Putamen (tissue), 1 donor: ENCODE results near the gene OBI1.

Experiments
- DNase-seq: peaks from one replicate; pipeline ENCODE4 v3.0.0-alpha.2; 2016; ENCODE audit warnings: low spot score

The OBI1 gene

DNA sequence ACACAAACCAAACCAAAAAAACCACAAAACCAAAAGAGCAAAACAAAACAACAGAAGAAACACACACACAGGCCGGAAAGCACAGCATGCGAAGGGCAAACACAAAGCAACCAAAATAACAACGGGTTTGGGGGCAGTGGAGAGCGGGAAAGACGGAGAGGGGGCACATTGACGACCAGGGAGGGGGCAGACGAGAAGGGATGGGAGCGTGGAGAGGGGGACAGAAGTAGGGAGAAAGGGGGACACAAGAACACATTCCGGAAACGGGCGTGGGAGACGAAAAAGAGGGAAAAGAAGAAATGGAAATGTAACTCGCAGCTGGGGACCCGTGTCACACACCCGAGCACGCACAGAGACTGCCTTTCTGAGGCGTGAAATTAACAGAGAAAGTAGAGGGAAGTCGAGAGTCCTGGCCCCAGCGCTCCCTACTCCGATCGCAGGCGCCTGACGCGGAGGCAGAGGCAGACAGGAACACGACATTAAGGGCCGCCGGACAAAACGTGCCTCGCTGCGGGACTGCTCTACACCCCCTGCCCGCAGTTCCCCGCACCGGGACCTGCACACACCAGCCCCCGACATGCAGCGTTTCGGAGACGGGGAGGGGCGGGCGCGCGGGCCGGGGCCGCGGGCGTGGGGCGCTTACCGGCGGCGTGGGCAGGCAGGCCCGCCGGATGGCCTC is 56.3 kb downstream of the OBI1 start:
- DNase-seq, result no peak

DNA sequence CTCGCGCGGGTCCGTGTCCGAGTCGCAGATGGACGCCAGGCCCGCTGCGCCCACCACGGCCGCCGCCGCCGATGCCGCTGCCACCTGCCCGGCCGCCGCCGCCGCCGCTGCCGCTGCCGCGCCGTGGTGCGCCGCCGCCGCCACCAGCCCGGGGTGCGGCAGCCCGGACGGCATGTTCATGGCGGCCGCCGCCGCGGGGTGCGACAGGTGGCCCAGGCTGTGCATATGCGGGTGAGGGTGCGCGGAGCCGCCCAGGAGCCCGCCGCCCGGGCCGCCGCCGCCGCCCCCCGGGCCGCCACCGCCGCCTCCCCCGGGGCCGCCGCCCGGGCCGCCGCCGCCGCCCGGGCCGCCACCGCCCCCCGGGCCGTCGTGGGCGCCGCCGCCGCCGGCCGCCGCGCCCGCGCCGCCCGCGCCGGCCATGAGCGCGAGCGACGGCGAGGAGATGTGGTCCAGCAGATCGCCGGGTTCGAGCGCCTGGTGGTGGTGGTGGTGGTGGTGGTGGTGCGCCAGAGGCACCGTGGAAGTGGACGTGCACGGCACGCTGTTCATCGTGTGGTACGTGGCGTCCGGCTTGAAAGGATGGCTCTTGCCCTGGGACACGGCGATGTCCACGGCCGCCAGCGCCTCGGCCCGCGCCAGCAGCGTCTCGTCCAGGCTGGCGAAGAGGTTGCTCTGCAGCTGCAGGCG is 56.9 kb downstream of the OBI1 start:
- DNase-seq, result no peak

DNA sequence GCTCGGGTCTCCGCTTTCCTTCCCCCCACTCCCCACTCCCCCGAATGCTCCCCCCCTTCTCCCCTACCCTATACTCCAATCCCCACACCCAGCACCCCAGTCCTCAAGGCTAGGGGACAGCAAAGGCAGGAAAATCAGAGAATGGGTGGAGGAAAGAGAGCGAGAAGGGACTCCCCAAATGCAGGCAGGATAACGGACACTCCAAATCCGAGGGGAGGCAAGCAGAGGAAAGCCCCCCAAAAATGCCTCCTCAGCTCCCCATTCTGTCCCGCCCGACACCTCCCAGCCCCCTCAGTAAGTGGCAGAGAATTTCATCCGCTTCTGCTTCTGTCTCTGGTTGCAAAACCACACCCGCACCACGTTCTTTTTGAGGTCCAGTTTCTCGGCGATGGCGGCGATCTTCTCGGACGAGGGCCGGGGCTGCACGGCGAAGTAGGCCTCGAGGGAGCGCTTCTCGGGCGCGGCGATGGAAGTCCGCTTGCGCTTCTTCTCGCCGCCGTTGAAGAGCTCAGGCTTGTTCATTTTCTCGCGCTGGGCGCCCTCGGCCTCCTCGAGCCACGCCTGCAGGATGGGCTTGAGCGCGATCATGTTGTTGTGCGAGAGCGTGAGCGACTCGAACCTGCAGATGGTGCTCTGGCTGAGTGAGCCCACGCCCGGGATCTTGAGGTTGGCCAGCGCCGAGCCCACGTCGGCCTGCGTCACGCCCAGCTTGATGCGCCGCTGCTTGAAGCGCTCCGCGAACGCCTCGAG is 57.7 kb downstream of the OBI1 start:
- DNase-seq, result no peak

DNA sequence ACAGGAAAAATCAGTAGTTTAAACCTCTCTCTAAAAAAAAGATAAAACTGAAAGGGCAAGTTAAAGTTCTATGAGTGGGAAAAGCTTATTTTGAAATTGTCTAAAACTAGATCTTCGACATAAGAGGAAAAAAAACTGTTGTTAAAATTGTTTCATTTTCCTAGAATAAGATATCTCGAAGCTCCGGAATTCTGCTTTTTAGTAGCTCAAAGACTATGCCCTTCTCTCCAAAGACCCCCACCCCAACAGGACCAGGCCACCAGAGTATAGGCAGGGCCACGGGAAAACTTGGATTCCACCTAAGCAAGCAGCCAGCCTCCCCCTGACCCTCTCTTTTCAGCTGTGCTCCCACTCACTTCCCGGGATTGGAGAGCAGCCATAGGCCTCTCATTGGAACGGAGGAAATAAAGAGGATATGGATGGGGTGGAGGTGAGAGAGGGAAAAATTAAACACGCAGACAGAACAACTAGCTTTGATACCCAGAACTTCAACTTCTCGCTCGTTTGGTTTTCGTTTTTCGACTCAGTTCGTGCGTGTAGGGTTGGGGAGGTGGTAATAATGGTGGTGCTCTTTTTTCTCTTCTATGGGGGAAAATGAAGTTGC is 58.6 kb downstream of the OBI1 start:
- no peak for DNase-seq

DNA sequence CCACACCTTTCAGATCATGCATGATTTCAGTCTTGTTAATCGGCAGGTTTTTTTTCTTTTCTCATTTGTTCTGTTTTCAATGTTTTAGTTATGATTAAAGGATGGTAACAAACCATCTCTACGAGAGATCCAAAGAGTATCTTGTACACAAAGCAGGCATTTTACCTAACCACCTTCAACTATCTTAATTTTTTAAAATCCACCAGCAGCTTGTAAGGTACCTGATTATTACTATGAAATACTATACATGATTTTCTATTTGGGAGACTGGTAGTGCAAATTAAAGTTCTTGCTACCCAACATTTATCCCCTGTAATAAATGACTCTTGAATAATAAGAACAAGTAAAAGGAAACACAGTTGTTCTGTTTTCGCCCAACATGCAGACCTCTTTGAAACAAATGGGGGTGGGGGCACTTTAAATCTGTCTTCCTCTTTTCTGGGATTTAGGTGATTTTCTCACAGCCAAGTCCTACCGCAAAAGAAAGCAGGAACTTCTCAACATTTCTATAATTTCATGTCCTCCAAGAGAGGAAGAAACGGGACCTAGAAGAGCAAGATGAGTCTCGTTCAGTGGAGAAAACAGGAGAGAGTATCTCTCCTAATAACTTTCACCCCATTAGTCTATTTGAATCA is 59.2 kb downstream of the OBI1 start:
- no peak for DNase-seq

DNA sequence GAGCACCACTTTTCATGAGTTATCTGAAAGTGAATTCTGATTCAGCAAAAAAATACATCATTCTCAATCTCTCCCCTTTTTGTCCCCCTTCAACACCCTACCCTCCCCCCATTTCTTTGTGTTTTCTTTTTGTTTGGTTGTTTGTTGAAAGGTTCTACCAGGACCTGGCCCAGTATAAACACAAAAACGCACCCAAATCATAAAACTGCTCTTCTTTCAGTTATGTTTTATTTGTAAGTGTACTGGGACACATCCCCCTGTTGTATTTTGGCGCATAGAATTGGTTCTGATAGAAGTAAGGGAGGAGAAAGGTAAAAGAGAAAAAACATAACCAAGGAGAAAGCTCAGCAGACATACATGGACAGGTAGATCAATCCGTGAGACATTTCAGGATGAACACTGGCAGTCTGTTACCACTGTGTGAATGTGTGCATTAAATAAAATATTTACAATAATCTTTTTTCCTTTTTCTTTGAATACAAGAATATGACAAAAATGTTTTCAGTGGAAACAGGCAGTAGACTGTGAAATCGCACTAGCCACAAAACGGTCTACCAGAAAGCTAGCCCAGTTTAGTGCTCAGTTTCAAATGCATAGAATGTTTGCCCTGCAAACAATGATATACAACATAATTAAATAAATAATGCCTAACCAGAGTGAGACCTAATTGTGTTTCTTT is 59.9 kb downstream of the OBI1 start:
- no peak for DNase-seq

DNA sequence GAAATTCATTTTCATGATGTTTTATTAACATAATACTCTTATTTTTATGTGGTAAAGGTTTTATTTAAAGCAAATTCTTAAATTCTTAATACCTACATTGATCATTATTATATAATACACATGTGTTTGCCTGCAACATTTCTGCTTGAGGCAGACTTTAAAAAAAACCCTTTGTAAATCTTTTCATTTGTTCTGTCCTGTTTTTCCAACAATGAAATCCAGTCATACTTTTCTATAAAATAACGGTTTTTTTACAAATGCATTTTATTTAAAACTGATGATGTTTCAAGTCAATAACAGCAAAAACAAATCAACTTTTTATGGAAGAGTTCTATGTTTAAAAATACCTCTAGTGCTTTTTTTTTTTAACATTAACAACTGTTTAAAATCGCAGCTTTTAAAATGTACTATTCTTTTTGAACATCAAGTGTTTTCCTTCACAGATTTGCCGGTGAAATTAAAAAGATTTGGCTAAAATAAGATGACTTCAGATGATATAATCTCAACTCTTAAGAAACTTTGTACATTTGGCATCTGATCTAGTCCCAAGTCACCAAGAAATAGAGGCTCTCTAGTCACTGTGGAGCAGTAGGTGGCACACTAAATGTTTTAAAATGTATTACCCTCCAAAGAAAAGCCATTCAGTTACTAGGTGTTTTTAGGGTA is 60.7 kb downstream of the OBI1 start:
- DNase-seq, result no peak

DNA sequence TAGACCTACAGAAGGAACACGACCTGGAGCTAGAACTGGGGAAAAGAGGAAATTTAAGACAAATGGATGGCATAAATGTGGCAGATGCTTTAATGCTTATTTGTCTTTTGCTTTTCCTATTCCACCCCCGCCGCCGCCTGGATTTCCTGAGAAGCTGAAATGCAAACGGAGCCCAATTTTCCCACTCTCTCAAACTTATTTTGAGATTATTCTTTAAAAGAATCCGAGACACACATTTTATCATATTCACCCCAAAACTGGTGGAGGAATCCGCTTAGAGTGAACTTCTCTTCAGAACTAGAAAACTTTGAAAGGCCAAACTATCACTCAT is 61.4 kb downstream of the OBI1 start:
- no peak for DNase-seq

DNA sequence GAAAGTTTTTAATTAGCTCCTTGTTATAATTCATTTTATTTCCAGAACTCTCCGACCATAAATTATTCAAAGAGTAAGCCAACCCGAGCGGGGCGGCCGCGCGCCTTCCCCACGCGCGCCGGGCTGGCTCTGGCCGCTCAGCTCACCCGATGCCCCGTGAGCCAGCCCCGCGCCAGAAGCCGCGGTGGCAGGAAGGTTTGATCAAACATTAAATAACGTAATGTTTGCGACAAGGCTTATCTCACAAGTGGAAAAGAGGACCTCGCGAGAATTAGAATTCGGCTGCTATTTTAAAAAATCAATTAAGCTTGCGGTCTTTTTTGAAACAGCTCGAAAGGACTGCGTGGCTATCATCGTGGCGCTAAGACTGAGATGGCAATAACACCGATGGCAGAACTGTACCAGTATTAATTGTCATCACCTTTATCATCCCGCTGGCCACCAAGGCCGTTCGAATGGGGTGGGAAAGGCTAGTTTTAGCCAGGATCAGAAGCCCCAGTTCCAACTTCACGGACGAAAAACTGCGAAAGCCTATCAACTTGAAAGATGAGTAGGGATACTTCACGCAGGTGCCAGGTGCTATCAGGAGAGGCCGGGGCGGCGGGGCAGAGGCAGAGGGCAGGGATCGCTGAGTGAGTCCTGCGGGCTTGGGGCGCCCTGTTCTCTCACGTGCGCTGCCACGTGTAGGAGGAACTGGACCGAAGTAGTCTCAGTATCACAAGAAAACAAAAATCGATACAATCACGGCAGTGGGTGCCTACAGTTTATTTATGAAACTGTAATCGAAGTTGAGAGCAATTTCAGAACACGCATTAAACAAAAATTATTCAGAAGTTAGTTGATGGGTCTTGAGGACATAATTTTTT is 62.0 kb downstream of the OBI1 start:
- no peak for DNase-seq

DNA sequence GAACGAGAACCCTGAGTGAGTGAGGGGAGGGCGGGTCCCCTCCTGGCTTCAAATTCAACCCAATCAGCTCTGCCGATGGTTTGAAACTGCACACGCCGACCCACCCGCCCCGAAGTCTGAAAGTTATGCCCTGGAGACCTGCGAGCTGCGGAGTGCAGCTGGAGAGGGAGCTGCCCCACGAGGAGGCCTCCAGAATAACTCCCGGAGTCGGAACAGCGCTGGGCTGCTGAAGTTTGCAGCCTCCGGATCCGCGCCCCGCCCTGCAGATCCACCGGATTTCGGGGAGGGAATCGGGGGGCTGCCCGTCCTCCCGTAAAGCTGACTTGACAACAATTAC is 62.6 kb downstream of the OBI1 start:
- DNase-seq, result no peak

DNA sequence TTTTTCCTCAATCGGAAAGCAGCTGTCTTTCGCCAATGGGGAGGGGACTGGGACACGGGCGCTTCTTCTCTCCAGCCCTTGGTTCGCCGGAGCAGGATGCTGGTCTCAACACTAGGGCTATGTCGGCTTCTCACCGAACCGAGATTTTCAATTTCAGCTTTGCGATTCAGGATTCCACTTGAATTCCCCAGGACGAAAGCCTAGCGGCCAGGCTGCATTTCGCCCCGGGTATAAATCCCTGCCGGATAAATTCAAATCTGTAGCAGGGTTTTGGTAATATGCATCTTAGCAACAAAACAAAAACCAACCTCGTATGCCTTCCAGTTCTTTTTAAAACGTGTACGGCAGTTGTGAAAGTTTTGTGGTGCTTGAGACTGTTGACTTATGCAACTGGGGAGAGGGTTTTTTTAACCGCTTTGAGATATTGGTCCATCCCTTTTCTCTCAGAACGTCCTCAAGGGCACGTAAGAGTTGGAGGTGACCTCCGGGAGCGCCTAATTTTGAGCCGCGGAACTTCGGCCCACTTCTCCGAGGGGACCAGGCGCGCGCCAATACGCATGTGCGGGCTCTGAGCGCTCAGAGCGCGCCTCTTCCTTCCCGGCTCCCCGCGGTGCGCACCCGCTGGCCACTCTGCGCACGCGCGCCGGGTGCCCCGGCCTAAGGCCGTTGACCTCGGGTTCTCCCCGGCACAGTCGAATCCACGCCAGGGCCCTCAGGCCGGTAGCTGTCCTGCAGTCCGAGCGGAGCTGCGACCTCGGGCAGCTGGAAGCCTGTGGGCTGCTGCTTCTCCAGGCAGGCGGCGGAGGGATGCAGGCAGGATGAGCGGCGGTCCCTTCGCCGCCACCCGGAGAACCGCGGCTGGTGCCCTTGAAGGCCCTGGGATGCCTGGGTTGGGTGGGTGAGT is 63.2 kb downstream of the OBI1 start:
- DNase-seq, result no peak

DNA sequence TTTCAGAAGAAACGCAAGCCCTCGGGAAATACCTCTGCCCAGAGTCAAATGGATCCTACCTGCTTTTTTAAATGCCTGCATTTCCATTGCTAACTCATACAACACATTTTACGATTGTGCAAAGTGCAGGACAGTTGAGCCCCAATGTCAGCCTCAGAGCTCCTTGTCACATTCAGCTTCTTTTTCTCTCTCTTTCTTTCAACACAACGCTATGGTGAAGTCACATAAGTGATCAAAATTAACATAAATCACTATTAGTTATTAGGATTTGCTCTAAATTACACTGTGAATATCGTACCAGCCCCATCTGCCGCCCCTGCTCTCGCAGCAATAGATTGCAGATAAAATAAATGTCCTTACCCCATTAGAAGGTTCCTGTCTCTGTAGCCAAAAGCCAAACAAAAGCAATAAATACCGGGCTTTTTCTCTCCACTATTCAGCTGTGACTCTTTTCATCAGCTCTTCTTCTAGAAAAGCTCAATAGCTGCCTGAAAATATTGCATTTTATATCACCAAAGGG is 64.4 kb downstream of the OBI1 start:
- no peak for DNase-seq

DNA sequence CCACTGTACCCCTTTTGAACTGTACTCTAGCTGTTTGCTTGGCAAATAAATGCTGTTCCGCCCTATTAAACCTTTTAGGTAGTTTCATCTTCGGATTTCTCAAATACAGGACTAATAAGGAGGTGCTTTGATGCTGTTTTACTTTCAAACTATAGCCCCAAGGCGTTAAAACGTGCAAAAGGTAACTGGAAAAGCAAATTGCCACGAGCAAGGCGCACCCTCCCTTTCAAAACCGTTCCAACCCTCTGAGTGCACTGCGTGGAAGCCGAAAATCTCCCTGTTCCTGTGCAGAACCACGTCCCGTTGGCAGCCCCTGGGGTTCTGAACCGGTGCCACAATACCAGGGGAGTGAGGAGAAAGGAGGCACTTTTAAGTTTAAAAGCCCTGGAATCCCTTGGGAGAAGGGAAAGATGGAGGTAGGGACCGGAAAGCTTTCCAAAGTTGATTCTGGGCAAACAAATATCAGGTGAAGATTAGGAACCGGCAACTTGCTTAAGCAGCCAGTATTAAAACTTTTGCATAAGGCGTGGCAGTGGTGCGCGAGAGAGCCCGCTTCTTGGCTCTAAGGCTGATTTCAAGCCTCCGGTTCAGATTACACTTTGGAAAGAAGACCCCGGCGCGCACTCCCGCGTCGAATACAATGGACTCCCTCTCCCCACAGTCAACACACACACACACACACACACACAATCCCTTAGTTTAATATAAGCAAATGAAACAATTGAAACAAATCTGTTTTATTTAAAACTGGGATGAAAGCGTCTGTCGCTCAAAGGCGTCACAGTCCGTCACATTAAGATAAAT is 65.1 kb downstream of the OBI1 start:
- DNase-seq, result no peak

DNA sequence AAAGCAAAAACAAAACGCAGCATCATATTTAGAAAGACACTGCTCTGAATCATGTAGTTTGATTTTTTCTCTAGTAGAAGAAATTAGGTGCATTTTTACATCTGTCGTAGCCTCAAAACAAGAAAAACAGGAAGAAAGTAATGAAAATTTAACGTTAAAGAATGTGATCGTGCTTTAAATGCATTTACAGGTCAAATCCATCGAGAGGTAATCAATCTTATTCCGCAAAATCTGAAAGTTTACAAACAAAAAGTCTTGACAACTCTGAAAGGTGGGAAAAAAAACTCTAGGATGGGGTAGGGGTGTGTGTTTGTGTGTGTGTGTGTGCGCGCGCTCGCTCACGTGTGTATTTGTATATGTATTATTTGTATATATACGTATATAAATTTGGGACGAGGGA is 65.8 kb downstream of the OBI1 start:
- no peak for DNase-seq

DNA sequence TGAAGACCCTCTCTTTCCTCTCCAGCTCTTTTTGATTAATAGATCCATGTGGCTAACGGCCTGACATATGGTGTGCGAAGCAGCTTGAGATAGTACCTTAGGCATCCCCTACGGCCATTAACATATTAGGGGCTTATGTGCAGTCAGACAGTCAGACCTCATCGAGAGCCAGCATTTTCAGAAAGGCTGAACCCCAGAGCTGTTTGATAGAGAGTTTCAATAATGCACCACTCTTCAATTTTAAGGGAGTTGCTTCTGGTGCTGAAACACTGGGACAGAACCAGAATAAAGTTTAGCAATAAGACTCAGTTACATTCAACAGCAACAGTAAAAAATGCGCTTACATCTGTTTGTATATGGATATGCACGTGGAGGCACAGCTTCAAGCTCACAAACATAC is 66.4 kb downstream of the OBI1 start:
- no peak for DNase-seq

DNA sequence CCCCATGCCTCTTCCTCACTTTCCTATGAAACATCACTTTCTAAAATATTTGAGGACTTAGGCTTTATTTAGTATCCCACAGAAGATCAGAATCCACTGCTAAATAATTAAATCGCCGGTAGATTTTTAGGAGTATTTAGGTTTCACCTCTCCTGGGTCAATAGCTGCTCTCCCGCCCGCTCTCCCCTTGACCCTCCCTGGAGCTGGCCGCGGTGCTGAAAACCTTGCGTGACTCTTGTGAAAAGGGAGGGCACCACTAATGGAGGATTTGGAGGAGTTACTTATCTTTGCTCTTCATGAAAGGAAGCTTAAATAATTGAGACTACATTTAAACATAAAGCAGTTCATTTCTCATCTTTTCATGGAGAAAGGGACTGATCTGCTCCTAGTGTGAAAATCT is 69.7 kb downstream of the OBI1 start:
- no peak for DNase-seq

DNA sequence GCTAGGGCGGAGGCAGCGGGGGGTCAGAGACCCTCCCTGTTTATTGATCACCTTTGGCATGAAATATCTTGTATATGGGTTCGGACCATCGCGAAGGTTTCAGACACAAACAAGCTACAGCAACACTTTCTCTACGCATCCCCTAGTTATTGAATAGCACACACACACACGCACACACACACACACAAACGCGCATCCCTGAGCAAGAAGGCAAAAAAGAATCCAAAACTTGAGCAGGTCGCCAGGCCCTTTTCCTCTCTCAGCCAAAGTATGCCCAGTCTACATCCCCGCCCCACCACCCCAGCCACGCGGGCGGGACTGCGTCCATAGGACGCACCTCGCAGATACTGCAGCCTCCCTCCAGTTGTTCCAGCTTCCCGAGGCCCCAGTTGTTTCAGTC is 71.6 kb downstream of the OBI1 start:
- DNase-seq, result no peak

DNA sequence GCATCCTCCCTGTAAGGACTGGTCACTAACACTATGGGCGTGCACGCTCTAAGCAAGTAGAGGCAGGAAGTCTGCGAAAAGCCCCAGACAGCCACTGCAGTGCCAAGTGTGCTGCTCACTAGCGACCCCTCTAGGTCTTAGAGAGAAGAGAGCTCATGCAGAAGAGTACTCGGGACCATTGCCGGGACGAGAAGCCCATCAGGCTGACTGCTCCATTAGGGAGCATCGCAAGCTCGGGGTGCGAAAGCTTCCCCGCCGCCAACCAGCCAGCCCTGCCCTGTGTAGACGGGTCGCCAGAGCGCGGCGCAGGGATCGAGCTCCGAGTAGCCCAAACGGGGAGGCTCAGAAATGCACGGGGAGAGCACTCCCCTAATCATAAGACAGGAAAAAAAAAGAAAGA is 72.2 kb downstream of the OBI1 start:
- no peak for DNase-seq
